ENCODE data around the gene UACA.
"Not testable (repeated sequence)": the region's sequence is repeated elsewhere in the genome, so short reads cannot be mapped to it uniquely, and the experiment has no call there.

Gene UACA

DNA sequence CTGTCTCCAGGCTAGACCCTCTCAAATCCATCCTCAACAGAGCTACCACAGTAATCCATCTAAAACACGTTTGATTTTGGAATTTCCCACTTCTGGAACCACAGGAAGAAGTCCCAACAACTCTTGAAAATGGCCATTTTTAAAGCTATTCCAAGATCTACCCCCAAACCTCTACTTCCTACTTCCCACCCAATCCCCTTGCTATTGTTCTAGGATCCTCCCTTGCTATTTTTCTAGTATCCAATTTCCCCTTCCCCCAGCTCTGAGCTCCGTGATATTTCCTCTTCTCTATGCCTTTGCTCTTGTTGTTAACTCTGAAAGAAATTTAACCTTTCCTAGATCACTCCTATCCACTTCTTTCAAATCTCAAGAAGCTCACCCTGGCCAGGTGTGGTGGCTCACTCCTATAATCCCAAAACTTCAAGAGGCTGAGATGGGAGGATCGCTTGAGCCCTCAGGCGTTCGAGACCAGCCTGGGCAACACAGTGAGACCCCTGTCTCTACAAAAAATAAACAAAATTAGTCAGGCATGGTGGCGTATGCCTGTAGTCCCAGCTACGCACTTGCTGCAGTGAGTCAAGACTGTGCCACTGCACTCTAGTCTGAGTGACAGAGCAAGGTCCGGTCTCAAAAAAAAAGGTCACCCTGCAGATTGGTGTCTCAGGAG is 13.0 kb downstream of the UACA start:
- DNase-seq (ENCODE audit: low spot score), result no peak

DNA sequence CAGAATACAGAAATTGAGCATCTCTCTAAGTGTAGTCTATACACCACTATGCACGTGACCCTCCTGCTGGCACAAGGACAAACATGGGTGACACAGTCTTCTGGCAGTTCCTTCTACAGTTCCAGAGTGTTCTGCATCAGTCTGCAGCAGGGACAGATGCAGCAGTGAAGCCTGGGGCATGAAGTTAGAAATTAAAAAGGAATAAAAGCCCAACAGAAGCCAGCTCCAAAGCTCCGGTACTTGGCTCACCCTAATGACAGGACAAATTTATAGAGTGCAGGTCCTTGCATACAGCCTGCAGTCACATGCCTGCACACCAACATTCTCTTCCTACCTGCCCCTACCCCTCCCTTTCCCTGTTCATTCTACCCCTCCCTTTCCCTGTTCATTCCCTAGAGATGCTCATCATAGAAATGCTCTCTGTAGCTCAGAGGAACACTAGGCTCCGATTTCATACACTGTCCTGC is 15.0 kb downstream of the UACA start:
- no peak for DNase-seq (ENCODE audit: low spot score)

DNA sequence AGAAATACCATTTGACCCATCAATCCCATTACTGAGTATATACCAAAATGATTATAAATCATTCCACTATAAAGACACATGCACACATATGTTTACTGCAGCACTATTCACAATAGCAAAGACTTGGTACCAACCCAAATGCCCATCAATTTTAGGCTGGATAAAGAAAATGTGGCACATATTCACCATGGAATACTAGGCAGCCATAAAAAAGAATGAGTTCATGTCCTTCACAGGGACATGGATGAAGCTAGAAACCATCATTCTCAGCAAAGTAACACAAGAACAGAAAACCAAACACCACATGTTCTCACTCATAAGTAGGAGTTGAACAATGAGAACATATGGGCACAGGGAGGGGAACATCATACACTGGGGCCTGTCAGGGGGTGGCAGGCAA is 16.8 kb downstream of the UACA start:
- not testable (repeated sequence) for DNase-seq (ENCODE audit: low spot score)

DNA sequence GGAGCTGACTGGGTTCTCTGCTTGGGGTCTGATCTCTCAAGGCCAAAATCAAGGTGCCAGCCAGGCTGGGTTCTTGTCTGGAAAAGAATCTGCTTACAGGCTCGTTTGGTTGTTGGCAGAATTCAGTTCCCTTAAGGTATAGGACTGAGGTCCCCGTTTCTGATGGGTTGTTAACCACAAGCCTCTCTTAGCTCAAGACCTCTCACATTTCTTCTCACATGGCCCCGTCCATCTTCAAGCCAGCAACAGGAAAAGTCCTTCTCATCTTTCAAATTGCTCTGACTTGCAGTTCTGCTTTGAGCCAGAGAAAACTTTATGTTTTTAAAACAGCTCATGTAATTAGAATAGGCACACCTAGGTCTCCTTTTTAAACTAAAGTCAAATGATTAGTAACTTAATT is 20.4 kb downstream of the UACA start:
- no peak for DNase-seq (ENCODE audit: low spot score)

DNA sequence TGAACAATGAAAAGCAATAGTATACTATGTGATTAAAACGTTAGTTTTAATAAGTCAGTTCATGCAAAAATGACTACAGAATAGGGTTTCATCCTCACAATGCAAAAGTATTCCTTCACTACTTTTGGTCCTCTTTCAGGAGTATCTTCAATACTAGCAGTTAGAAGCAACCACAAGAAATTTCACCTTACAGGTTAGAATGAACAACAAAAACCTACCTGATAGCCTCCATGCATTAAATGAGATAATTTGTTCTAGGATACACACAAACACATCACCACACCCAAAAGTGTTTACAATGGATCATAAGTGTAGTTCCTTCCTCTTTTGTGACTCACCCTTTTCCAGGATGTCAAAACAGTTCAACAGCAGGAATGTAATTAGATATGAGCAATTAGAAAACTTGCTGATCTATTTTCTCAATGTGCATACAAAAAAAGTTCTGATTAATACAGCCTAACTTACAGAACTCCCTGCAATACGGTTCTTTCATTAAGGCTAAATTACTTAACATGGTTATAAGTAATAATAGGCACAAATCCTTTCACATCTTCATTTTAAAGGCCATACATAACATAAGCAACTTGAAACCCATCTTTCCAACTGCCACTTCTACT is 21.6 kb downstream of the UACA start:
- peak; percentile 37 for DNase-seq (ENCODE audit: low spot score)

DNA sequence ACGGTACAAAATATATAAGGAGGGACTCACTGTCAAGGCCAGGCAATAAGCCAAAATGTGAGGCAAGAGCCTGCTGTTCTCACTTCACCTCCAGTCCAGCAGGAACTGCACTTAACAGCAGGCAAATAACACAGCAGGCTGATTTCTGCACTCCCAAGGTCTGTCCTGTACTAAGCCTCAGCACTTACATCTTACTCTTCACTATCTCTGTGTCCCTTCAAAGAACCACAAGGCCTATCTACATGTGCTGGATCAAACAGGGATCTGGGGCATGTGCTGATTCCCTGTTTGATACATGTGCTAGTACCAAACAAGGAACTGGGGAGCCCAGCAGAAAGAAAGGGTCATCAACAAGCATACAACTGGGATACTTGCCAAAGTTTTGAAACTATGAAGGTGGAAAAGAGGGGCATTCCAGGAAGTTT is 22.2 kb downstream of the UACA start:
- no peak for DNase-seq (ENCODE audit: low spot score)

DNA sequence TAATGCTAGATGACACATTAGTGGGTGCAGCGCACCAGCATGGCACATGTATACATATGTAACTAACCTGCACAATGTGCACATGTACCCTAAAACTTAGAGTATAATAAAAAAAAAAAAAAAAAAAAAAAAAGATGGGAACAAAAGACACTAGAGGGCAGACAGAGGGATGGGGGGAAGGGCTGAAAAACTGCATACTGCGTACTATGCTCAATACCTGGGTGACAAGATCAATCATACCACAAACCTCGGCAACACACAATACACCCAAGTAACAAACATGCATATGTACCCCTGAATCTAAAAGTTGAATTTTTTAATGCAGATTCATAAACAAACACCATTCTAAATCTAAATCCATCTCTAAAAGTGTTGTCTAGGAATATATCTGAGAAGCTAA is 28.3 kb downstream of the UACA start:
- not testable (repeated sequence) for DNase-seq (ENCODE audit: low spot score)

DNA sequence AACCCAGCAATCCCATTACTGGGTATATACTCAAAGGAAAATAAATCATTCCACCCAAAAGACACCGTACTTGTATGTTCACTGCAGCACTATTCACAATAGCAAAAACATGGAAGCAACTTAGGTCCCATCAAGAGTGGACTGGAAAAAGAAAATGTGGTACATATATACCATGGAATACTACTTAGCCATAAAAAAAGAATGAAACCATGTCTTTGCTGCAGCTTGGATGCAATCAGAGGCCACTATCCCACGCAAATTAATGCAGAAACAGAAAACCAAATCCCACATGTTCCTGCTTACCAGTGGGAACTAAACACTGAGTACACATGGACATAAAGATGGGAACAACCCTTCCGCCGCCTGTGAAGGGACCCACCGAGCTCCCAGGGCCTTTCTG is 34.2 kb downstream of the UACA start:
- no peak for DNase-seq (ENCODE audit: low spot score)

DNA sequence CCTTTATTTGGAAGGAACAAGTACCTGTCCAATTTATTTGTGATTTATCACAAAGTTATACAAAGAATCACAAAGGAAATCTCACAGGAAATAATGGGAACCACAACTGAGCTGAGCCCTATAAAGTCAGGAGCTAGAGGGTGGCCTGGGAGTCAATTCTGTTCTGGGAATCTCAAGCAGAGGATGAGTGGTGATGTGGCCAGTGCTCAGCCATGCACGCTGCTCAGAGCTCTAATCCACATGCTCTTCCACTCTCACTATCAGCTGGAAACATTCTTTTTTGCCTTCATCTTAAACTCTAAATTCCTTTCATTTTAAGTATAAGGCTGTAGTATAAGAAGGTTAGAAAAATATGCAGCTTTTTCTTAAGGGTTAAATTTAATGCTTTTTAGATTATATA is 36.6 kb downstream of the UACA start:
- DNase-seq (ENCODE audit: low spot score), result no peak

DNA sequence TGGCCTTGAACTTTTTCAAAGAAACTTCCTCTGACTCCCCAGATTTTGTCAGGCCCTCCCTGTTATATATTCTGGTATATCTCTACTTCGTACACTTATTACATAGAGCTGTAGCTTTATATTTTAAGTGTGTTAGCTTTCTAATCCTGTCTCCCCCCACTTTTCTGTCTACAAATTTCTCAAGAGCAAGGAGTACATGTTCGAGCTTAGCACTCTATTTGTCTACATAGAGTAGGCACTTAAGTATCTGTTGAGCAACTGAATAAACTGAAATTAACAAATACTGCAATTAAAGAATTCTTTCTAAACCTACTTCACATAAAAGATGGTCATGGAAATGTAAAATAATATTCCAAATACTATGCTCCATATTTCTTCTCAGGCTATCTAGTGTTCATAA is 39.4 kb downstream of the UACA start:
- no peak for DNase-seq (ENCODE audit: low spot score)

DNA sequence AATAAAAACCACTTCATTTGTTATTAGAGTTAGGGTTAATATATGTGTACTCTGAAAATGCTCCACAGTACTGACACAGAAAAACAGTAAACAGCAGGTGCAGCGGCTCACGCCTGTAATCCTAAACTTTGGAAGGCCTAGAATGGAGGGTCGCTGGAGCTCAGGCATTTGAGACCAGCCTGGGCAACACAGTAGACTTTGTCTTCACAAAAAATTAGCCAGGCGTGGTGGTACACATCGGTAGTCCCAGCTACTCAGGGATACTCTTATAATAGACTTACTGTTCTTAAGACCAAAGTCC is 40.3 kb downstream of the UACA start:
- no peak for DNase-seq (ENCODE audit: low spot score)

DNA sequence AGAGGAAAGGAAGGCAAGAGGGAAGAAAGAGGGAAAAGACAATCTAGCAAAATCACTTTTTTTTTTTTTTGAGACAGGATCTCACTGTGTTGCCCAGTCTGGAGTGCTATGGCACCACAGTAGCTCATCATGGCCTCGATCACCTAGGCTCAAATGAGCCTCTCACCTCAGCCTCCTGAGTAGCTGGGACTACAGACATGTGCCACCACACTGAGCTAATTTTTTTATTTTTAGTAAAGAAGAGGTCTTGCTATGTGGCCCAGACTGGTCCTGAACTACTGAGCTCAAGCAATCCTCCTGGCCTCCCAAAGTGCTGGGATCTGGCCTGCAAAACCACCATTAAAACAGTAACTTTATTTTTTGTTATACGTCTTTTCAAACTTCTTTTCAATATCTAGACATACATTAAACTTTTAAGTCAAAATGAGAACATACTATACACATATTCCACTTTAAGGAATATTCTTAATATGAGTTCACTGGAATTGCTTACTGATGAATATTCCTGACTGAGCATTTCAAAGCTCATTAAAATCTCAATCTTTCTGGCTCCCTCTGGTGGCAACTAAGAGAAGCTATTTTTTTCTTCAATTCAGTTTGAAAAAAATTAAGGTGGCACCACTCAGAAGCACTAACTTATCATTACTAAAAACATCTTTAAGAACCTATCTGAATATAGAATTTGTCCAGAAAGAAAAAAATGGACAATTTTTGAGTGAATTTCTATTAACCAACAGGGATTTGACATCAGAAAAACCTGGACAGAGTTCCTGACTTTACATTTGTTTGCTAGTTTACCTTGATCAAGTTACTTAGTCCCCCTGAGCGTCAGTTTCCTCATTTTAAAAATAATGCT is 40.9 kb downstream of the UACA start:
- no peak for DNase-seq (ENCODE audit: low spot score)

DNA sequence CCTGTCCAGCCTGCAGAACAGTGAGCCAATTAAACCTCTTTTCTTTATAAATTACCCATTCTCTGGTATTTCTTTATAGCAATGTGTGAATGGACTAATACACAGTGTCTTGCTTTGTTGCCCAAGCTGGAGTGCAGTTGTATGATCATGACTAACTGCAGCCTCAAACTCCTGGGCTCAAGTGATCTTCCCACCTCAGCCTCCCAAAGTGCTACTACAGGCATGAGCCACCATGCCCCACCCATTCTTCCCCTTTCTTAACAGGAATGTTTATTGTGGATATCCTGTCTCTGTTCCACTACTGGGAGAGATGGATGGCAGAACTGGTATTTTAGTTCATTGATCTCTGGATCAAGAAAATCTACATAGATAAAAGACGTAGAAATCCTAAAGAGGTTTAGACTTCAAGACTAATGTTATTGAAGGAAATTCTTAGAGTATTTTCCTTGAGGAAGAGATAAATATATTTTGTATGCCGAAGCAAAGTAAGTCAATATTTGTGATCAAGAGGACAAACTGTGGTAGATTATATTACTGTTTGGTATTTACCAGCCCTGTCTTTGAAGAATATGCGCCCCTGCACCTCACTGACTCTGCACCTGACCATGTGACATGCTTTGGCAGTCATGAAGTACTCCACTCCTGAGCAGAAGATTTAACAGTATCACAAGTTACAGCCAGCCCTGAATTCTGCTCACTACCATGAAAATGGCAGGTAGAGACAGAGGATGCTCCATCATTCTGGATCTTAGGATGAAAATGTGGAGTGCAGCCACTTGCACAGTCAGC is 42.9 kb downstream of the UACA start:
- DNase-seq (ENCODE audit: low spot score), result no peak

DNA sequence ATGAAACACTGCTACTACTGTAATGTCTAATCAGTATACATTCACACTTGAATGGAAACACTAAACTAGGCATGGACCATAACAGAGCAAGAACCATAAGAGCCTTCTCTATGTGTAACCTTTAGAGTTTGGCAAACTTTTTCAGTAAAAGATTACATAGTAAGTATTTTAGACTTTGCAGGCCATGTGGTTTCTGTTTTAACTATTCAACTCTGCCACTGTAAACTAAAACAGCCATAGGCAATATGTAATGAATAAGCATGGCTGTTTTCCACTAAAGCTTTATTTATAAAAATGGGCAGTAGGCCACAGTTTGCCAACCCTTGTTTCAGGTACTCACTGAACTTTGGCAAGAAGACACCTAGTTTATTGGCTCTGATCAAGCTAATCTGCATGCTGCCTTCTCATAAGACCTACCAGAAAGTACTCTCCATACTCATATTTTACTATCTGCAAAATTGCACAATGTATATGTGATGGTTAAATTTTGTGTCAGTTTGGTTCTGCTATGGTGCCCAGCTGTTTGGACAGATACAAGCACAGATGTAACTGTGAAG is 46.0 kb downstream of the UACA start:
- no peak for DNase-seq (ENCODE audit: low spot score)

DNA sequence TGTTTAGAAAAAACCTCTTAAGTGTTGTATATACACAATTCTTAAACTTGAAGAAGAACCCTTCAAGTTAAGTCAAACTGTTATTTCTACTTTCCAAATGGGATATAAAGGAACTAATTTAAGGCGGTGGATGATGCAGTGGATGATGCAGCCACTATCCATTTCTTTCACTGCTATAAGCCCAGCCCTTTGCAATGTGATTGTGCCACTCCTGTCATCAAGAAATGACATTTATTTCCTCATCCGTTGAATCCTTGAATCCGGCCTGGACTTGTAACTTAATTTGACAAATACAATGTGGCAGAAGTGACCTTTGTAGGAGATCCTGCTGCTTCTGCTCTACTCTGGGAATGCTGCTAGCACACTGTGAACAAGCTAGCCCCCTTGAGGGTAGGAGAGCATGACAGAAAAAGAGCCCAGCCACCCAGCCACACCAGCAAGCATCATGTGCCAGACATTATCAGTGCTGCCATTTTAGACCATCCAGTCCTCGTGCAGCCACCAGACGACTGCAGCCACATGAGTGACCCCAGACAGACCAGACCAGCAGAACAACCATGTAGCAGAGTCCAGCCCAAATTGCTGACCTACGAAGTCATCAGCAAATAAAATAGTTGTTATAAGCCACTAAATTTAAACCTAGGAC is 47.4 kb downstream of the UACA start:
- DNase-seq (ENCODE audit: low spot score), result no peak

DNA sequence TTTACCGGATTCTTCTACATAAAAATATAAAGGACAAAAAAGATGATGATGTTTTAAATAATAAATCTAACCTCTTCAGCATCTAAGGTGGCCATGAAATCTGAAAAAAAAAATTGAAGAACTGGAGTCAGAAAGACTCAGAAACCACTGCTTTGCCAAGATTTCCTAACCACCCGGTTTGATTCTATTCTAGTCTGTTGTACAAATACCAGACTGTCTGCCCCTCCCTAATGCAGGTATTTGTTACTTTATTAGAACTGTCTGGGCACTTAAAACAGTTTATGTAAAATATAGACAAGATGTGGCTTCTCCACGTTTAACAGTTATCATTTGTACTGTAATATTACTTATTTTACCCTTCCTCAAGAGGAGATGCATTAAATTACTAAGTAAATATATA is 48.8 kb downstream of the UACA start:
- no peak for DNase-seq (ENCODE audit: low spot score)

DNA sequence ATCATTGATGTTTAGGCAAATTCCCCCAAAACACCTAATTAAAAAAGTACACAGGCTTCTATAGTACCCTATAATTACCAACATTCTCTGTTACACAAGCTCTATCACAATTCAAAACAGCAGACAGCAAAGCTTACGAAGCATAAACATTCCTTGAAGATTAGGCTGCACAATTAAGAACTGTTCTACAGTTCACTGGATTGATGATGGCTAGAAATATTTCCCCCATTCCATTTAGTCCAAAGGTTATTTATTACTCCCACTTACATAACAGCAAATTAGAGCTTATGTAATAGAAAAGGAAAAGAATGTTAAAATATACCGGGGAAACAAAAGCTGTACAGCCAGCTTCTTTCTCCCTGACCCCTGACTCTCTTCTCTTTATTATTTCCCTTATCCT is 49.3 kb downstream of the UACA start:
- no peak for DNase-seq (ENCODE audit: low spot score)

DNA sequence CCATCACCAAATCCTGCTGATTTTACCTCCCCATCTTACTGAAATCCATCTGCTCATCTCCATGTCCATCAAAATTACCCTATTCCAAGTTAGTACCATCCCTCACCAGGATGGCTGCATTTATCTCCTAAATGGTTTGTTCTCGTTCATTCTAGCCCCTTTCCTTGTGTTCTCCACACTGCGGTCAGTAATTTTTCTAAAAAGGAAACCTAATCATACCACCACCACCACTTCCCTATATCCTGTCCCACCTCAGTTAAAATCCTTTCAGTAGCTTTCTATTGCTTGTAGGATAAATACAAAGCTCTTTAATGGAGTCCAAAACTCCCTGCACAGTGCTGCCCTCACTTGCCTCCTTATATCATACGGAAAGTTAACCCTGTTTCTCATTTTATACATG is 51.1 kb downstream of the UACA start:
- no peak for DNase-seq (ENCODE audit: low spot score)

DNA sequence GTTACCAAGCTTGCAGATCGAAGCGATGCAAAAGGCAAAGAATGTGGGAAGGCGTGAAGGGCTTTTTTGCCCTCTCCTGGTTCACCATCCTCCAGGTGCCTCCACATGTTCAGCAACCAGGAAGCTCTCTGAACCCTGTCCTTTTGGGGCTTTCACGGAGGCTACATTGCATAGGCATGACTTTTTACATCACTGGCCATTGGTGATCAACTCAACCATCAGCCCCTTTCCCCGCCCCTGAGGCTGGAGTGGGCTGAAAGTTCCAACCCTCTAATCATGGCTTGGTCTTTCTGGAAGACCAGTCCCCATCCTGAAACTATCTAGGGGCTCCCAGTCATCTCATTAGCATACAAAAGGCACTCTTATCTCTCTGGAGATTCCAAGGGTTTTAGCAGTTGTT is 52.6 kb downstream of the UACA start:
- DNase-seq (ENCODE audit: low spot score), result no peak

DNA sequence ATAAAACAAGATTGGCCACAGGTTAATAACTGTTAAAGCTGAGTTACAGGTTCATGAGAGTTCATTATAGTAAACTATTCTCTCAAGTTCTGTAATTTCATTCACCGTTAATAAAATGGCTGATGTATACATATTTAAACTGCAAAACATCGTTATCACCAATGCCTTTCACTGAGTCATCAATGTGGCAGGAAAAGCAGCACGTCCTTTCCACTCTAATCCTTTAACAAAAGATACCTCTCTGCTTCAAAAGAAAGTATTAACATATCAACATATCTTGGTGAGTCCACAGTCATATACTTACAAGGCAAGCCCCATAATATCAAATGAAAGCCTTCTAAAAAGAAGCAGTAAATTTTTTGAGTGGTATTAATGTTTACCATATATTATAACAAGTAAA is 54.5 kb downstream of the UACA start:
- no peak for DNase-seq (ENCODE audit: low spot score)

DNA sequence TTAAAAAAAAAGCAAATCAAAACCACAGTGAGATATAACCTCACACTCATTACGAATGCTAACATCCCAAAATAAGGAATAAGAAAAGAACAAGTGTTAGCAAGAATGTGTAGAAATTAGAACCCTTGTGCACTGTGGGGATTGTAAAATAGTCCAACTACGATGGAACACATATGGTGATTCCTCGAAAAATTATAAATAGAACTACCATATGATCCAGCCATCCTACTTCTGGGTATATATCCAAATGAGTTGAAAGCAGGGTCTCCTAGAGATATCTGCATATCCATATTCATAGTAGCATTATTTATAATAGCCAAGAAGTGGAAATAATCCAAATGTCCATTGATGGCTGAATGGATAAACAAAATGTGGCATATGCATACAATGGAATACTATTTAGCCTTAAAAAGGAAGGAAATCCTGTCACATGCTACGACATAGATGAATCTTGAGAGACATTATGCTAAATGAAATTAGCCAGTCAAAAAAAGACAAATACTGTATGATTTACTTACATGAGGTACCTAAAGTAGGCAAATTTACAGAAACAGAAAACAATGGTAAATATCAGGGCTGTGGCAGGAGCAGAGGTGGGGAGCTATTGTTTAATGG is 55.6 kb downstream of the UACA start:
- no peak for DNase-seq (ENCODE audit: low spot score)

Data from COLO829 (cell line).